SK-N-SH treated with all-trans-retinoic acid at 6 μM for 48 hours (cell line): Measurements from ENCODE around the gene NTM.

Source experiments
- ATAC-seq: fragments of 200-7000 bp; cut with Tn5 transposase; 3 replicates; pipeline ENCODE4 v1.9.1; 2020; ENCODE audit warnings: mild to moderate bottlenecking, moderate library complexity
- BACH2 ChIP-seq: fragments of 250-450 bp; sonication (Bioruptor Pico); IDR thresholded peaks from 2 replicates; pipeline ENCODE4 v1.9.0; 2021; ENCODE audit warnings: mild to moderate bottlenecking, borderline replicate concordance
- CSDC2 ChIP-seq: fragments of 250-450 bp; sonication (Bioruptor Pico); IDR thresholded peaks from 2 replicates; pipeline ENCODE4 v1.5.0; 2020; ENCODE audit warnings: mild to moderate bottlenecking, moderate library complexity
- ESRRG ChIP-seq: fragments of 250-450 bp; sonication (Bioruptor Pico); IDR thresholded peaks from 2 replicates; pipeline ENCODE4 v1.6.1; 2021; ENCODE audit warnings: mild to moderate bottlenecking
- GLIS3 ChIP-seq: fragments of 250-450 bp; sonication (Bioruptor Pico); IDR thresholded peaks from 2 replicates; pipeline ENCODE4 v1.5.0; 2020; ENCODE audit warnings: mild to moderate bottlenecking, moderate library complexity
- ISL1 ChIP-seq: fragments of 250-450 bp; sonication (Bioruptor Pico); IDR thresholded peaks from 2 replicates; pipeline ENCODE4 v2.1.2; 2022; ENCODE audit warnings: mild to moderate bottlenecking, moderate library complexity
- OSR1 ChIP-seq: fragments of 250-450 bp; sonication (Bioruptor Pico); IDR thresholded peaks from 2 replicates; pipeline ENCODE4 v1.8.0; 2022; ENCODE audit warnings: moderate library complexity, mild to moderate bottlenecking, inconsistent platforms
- PPARA ChIP-seq: fragments of 250-450 bp; sonication (Bioruptor Pico); IDR thresholded peaks from 2 replicates; pipeline ENCODE4 v1.5.0; 2020; ENCODE audit warnings: mild to moderate bottlenecking, borderline replicate concordance
- RARB ChIP-seq: fragments of 250-450 bp; sonication (Bioruptor Pico); IDR thresholded peaks from 2 replicates; pipeline ENCODE4 v1.8.0; 2021; ENCODE audit warnings: mild to moderate bottlenecking, moderate library complexity
- SNAI2 ChIP-seq: fragments of 250-450 bp; sonication (Bioruptor Pico); IDR thresholded peaks from 2 replicates; pipeline ENCODE4 v1.5.0; 2020; ENCODE audit warnings: mild to moderate bottlenecking, moderate library complexity
- TCF4 ChIP-seq: fragments of 250-450 bp; sonication (Bioruptor Pico); IDR thresholded peaks from 2 replicates; pipeline ENCODE4 v1.8.0; 2021; ENCODE audit warnings: mild to moderate bottlenecking, moderate library complexity, borderline replicate concordance
- TOX ChIP-seq: fragments of 250-450 bp; sonication (Bioruptor Pico); IDR thresholded peaks from 2 replicates; pipeline ENCODE4 v1.8.0; 2021; ENCODE audit warnings: mild to moderate bottlenecking, moderate library complexity, borderline replicate concordance
- ZC3H10 ChIP-seq: fragments of 250-450 bp; sonication (Bioruptor Pico); IDR thresholded peaks from 2 replicates; pipeline ENCODE4 v1.5.1; 2021; ENCODE audit warnings: mild to moderate bottlenecking, moderate library complexity
- ZFP3 ChIP-seq: fragments of 250-450 bp; sonication (Bioruptor Pico); IDR thresholded peaks from 2 replicates; pipeline ENCODE4 v1.5.0; 2020; ENCODE audit warnings: mild to moderate bottlenecking, moderate library complexity
- ZFP30 ChIP-seq: fragments of 450-650 bp; formaldehyde crosslinking; IDR thresholded peaks from 2 replicates; pipeline ENCODE4 v1.5.0; 2022; ENCODE audit warnings: mild to moderate bottlenecking, moderate library complexity
- ZNF70 ChIP-seq: fragments of 450-650 bp; formaldehyde crosslinking; IDR thresholded peaks from 2 replicates; pipeline ENCODE4 v1.5.0; 2020; ENCODE audit warnings: mild to moderate bottlenecking, moderate library complexity
- ZNF8 ChIP-seq: fragments of 450-650 bp; formaldehyde crosslinking; IDR thresholded peaks from 2 replicates; pipeline ENCODE4 v1.5.0; 2020; ENCODE audit warnings: mild to moderate bottlenecking, moderate library complexity
- TF ChIP-seq, protein P1 (sequence below): fragments of 250-450 bp; sonication (Bioruptor Pico); IDR thresholded peaks from 2 replicates; pipeline ENCODE4 v1.8.0; 2020; ENCODE audit warnings: mild to moderate bottlenecking, moderate library complexity, borderline replicate concordance
- TF ChIP-seq, protein P2 (sequence below): fragments of 250-450 bp; sonication (Bioruptor Pico); IDR thresholded peaks from 2 replicates; pipeline ENCODE4 v1.5.0; 2020; ENCODE audit warnings: mild to moderate bottlenecking, moderate library complexity
- TF ChIP-seq, protein P3 (sequence below): fragments of 250-450 bp; sonication (Bioruptor Pico); IDR thresholded peaks from 2 replicates; pipeline ENCODE4 v1.5.1; 2021; ENCODE audit warnings: mild to moderate bottlenecking, moderate library complexity
- TF ChIP-seq, protein P4 (sequence below): fragments of 250-450 bp; sonication (Bioruptor Pico); IDR thresholded peaks from 2 replicates; pipeline ENCODE4 v1.5.1; 2020; ENCODE audit warnings: low read depth, mild to moderate bottlenecking, moderate library complexity

The NTM gene

DNA sequence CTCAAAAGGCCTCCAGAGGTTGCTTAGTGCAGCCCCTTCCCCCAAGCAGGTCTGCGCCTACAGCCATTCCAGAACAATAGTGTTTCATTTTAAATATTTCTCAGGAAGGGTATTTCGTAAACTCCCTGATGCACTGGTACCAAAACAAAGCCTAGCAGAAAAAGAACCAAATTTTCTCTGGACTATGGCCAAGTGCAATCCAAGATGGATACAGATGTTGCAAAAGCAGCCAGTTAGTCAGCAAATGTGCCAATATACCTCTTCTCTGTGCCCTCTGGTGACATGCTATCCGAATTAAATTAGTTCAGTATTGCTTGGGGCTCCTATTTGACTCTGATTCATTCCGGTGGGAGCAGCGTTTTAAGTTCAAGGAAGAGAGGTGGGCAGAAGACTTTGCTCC, 247.8 kb downstream of the NTM start:
- ATAC-seq: no peak
- TF ChIP-seq CSDC2 (CRISPR knock-in tag) (no peak), ZFP30 (CRISPR knock-in tag) (no peak), SNAI2 (CRISPR knock-in tag) (no peak), PPARA (CRISPR knock-in tag) (no peak), ISL1 (CRISPR knock-in tag) (no peak), BACH2 (CRISPR knock-in tag) (no peak), ZC3H10 (no peak), ZNF8 (CRISPR knock-in tag) (no peak), TCF4 (CRISPR knock-in tag) (no peak), ZNF70 (CRISPR knock-in tag) (no peak), ESRRG (CRISPR knock-in tag) (no peak), OSR1 (CRISPR knock-in tag) (no peak), ZFP3 (CRISPR knock-in tag) (no peak)
- TF ChIP-seq, protein P1, sequence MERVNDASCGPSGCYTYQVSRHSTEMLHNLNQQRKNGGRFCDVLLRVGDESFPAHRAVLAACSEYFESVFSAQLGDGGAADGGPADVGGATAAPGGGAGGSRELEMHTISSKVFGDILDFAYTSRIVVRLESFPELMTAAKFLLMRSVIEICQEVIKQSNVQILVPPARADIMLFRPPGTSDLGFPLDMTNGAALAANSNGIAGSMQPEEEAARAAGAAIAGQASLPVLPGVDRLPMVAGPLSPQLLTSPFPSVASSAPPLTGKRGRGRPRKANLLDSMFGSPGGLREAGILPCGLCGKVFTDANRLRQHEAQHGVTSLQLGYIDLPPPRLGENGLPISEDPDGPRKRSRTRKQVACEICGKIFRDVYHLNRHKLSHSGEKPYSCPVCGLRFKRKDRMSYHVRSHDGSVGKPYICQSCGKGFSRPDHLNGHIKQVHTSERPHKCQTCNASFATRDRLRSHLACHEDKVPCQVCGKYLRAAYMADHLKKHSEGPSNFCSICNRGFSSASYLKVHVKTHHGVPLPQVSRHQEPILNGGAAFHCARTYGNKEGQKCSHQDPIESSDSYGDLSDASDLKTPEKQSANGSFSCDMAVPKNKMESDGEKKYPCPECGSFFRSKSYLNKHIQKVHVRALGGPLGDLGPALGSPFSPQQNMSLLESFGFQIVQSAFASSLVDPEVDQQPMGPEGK (CRISPR knock-in tag): no peak
- TF ChIP-seq, protein P2, sequence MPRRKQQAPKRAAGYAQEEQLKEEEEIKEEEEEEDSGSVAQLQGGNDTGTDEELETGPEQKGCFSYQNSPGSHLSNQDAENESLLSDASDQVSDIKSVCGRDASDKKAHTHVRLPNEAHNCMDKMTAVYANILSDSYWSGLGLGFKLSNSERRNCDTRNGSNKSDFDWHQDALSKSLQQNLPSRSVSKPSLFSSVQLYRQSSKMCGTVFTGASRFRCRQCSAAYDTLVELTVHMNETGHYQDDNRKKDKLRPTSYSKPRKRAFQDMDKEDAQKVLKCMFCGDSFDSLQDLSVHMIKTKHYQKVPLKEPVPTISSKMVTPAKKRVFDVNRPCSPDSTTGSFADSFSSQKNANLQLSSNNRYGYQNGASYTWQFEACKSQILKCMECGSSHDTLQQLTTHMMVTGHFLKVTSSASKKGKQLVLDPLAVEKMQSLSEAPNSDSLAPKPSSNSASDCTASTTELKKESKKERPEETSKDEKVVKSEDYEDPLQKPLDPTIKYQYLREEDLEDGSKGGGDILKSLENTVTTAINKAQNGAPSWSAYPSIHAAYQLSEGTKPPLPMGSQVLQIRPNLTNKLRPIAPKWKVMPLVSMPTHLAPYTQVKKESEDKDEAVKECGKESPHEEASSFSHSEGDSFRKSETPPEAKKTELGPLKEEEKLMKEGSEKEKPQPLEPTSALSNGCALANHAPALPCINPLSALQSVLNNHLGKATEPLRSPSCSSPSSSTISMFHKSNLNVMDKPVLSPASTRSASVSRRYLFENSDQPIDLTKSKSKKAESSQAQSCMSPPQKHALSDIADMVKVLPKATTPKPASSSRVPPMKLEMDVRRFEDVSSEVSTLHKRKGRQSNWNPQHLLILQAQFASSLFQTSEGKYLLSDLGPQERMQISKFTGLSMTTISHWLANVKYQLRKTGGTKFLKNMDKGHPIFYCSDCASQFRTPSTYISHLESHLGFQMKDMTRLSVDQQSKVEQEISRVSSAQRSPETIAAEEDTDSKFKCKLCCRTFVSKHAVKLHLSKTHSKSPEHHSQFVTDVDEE (CRISPR knock-in tag): no peak

DNA sequence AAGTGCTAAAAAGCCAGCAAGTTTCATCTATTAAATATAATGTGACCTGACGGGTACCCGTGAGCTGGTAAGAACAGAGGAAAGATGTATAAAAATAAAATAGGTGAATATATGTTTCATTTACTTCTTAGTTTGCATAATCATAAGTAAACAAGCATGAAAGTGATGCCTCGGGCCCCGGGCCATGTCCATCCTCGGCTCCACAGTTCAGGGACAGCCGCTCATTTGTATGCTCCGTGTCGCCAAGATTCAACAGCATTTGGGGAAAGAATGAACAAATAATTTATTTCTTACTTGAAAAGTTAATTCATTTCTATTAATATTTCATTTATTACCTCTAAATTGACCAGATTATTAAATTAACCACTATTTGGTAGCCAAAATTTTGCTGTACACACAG, 251.8 kb downstream of the NTM start:
- ATAC-seq: no peak
- no peak for TF ChIP-seq CSDC2 (CRISPR knock-in tag)
- TF ChIP-seq TOX (CRISPR knock-in tag): no peak
- TF ChIP-seq PPARA (CRISPR knock-in tag): no peak
- TF ChIP-seq, protein P3, sequence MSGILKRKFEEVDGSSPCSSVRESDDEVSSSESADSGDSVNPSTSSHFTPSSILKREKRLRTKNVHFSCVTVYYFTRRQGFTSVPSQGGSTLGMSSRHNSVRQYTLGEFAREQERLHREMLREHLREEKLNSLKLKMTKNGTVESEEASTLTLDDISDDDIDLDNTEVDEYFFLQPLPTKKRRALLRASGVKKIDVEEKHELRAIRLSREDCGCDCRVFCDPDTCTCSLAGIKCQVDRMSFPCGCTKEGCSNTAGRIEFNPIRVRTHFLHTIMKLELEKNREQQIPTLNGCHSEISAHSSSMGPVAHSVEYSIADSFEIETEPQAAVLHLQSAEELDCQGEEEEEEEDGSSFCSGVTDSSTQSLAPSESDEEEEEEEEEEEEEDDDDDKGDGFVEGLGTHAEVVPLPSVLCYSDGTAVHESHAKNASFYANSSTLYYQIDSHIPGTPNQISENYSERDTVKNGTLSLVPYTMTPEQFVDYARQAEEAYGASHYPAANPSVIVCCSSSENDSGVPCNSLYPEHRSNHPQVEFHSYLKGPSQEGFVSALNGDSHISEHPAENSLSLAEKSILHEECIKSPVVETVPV (CRISPR knock-in tag): no peak
- no peak for TF ChIP-seq ZFP30 (CRISPR knock-in tag)
- no peak for TF ChIP-seq ZC3H10

DNA sequence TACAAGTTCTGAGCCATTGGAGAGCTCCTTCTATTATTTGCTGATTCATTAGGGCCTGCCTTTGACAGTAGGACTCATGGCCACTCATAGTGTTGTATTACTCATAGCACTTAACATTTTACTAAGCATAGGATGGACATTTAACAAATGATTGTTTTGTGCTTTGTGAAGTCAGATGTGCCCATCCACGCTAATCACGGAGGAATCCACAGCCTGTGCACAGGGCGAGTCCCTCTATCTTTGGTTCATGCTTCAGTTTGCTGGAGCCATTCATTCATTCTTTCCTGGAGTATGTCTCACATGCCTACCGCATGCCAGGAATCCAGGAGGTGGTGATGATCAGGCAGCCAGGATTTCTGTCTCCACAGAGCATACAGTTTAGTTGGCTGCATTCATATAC, 254.1 kb downstream of the NTM start:
- ATAC-seq: no peak
- TF ChIP-seq RARB (no peak), OSR1 (CRISPR knock-in tag) (no peak), ZNF70 (CRISPR knock-in tag) (no peak), ISL1 (CRISPR knock-in tag) (no peak), BACH2 (CRISPR knock-in tag) (no peak), TCF4 (CRISPR knock-in tag) (no peak), GLIS3 (CRISPR knock-in tag) (no peak), ZFP3 (CRISPR knock-in tag) (no peak)
- TF ChIP-seq, protein P2 (CRISPR knock-in tag): no peak
- TF ChIP-seq, protein P4, sequence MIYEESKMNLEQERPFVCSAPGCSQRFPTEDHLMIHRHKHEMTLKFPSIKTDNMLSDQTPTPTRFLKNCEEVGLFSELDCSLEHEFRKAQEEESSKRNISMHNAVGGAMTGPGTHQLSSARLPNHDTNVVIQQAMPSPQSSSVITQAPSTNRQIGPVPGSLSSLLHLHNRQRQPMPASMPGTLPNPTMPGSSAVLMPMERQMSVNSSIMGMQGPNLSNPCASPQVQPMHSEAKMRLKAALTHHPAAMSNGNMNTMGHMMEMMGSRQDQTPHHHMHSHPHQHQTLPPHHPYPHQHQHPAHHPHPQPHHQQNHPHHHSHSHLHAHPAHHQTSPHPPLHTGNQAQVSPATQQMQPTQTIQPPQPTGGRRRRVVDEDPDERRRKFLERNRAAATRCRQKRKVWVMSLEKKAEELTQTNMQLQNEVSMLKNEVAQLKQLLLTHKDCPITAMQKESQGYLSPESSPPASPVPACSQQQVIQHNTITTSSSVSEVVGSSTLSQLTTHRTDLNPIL (CRISPR knock-in tag): no peak
